GM19463 (cell line): ENCODE measurements around the gene MON1A.
"Not testable (repeated sequence)": the region's sequence is repeated elsewhere in the genome, so short reads cannot be mapped to it uniquely, and the experiment has no call there.

Experiments used
- ATAC-seq: cut with Tn5 transposase; IDR thresholded peaks from one replicate; pipeline ENCODE4 v1.9.1; 2021; ENCODE audit warnings: mild to moderate bottlenecking, moderate library complexity; ENCODE audit not compliant: unreplicated experiment

MON1A gene

GRCh38 chr3:49929291-49930167, at the start of gene MON1A:
Gene MON1A, minus strand, starts transcription at chr3:49929811. Its CDS starts 16,465 bp downstream, at chr3:49913346.
- peak; percentile 92 for ATAC-seq

GRCh38 chr3:49976942-49977341, 47.3 kb upstream of the MON1A start:
- no peak for ATAC-seq

- ATAC-seq, result no peak
Measured at GRCh38 chr3:49972656-49973055, 43.0 kb upstream of the MON1A start.

GRCh38 chr3:49968346-49968745, 38.7 kb upstream of the MON1A start:
- no peak for ATAC-seq

GRCh38 chr3:49967291-49967690, 37.7 kb upstream of the MON1A start:
- ATAC-seq, result no peak

- no peak for ATAC-seq
Measured at GRCh38 chr3:49966233-49966942, 36.8 kb upstream of the MON1A start.

- no peak for ATAC-seq
Measured at GRCh38 chr3:49955636-49956035, 26.0 kb upstream of the MON1A start.

- ATAC-seq, result no peak
Measured at GRCh38 chr3:49952924-49953323, 23.3 kb upstream of the MON1A start.

- ATAC-seq, result no peak
Measured at GRCh38 chr3:49942651-49943050, 13.0 kb upstream of the MON1A start.

- ATAC-seq, result no peak
Measured at GRCh38 chr3:49940667-49941249, 11.1 kb upstream of the MON1A start.

- ATAC-seq, result peak; percentile 91
Measured at GRCh38 chr3:49939858-49940666, 10.5 kb upstream of the MON1A start, which contains the start of gene RBM6. Gene RBM6, plus strand, starts transcription at chr3:49940150. Its CDS starts 22,492 bp downstream, at chr3:49962642.

GRCh38 chr3:49937090-49937489, 7.5 kb upstream of the MON1A start:
- ATAC-seq, result no peak

GRCh38 chr3:49932281-49932680, 2.7 kb upstream of the MON1A start:
- not testable (repeated sequence) for ATAC-seq

GRCh38 chr3:49930922-49931321, 1.3 kb upstream of the MON1A start:
- no peak for ATAC-seq

GRCh38 chr3:49930168-49930690, 618 bp upstream of the MON1A start:
- ATAC-seq, result no peak

- no peak for ATAC-seq
Measured at GRCh38 chr3:49928481-49929017, 1.1 kb downstream of the MON1A start.

- ATAC-seq, result no peak
Measured at GRCh38 chr3:49927798-49928197, 1.8 kb downstream of the MON1A start.

- no peak for ATAC-seq
Measured at GRCh38 chr3:49926117-49926728, 3.4 kb downstream of the MON1A start.

GRCh38 chr3:49925485-49925884, 4.1 kb downstream of the MON1A start:
- no peak for ATAC-seq

GRCh38 chr3:49924683-49925082, 4.9 kb downstream of the MON1A start:
- no peak for ATAC-seq
